Right renal cortex interstitium (tissue), 3 donors: Measurements from ENCODE around the gene PPP1R3G. TPM values are rescaled to one million over a fixed set of nuclear protein-coding genes. Genes with fewer than 3 reads are reported as not detected.
"Not testable (repeated sequence)": the region's sequence is repeated elsewhere in the genome, so short reads cannot be mapped to it uniquely, and the experiment has no call there.

Experiments
- DNase-seq, 3 donors: peaks; one replicate each; pipeline ENCODE4 v3.0.0-alpha.2; 2013; ENCODE audit warnings: low read depth in 3 of 3, low spot score in 2 of 3
- polyA plus RNA-seq, 3 donors: library from polyadenylated mRNA; unstranded; fragments of 120-200 nt; gene quantifications; one replicate each; pipeline ENCODE4 v1.2.1, GENCODE V29; 2013; ENCODE audit not compliant: insufficient read length in 3 of 3

The PPP1R3G gene
- 1 to 10 TPM; 1.5 to 1.7 (median 1.5) TPM for polyA plus RNA-seq

- DNase-seq = no peak
Observed at GRCh38 chr6:5084781-5085647, at the start of gene PPP1R3G. Gene PPP1R3G, plus strand, starts transcription at chr6:5085341. Its CDS starts 145 bp downstream, at chr6:5085486.

- no peak for DNase-seq
Observed at GRCh38 chr6:5036269-5036668, 48.9 kb upstream of the PPP1R3G start.

DNA sequence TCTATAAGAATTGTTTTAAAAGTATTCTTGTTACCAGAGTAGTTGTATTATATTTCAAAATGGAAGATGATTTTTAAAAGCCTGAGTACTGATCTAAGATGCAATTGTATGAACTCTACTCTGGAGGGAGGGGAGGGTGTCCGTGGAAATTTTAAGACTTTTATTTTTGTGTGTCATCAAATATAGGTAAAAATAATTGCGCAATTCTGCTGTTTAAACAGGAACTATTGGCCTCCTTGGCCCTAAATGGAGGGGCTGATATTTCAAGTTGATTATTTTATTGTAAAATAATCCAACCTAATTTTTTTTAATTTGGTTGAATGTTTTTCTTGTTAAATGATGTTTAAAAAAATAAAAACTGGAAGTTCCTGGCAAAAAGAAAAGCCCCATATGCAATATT is 43.2 kb upstream of the PPP1R3G start:
- no peak for DNase-seq

DNA sequence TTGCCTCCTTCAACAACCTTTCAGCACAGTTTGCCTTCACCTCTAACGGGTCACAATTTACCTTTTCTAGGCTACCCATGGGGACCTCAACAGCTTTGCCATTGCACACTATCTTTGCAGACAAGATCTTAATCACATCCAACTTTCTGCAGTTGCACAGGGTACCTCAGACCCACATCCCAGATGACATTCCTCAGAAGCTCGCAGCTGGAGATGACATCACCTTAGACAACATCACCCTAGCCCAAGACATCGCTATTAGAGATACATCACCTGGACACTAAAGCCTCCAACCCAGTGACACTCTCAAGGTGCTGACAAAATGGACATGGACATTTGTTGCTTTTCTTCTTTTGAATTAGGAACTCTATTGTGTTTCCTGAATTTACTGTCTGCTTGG is 42.7 kb upstream of the PPP1R3G start:
- no peak for DNase-seq

DNA sequence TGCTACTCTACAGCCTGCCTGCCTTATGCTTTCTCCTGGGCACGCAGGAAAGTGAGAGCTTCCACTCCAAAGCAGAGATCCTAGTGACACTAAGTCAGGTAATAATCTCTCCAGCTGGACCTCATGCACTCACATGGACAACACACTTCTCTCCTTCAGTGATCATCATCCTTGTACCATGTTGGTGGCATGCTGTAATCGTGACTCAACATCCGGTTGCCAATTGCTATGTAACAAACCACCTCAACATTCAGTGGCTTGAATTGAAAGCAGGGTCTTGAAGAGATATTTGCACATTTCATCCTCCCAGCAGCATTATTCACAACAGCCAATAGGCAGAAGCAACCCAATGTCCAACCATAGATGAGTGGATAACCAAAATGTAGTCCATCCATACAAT is 40.3 kb upstream of the PPP1R3G start:
- DNase-seq = no peak

- no peak for DNase-seq
Observed at GRCh38 chr6:5045416-5045815, 39.7 kb upstream of the PPP1R3G start.

GRCh38 chr6:5046430-5046829 is 38.7 kb upstream of the PPP1R3G start:
- no peak for DNase-seq

- no peak for DNase-seq
Observed at GRCh38 chr6:5050009-5050408, 35.1 kb upstream of the PPP1R3G start.

- DNase-seq = no peak
Observed at GRCh38 chr6:5051394-5051793, 33.7 kb upstream of the PPP1R3G start.

- DNase-seq = no peak
Observed at GRCh38 chr6:5053038-5053437, 32.1 kb upstream of the PPP1R3G start.

DNA sequence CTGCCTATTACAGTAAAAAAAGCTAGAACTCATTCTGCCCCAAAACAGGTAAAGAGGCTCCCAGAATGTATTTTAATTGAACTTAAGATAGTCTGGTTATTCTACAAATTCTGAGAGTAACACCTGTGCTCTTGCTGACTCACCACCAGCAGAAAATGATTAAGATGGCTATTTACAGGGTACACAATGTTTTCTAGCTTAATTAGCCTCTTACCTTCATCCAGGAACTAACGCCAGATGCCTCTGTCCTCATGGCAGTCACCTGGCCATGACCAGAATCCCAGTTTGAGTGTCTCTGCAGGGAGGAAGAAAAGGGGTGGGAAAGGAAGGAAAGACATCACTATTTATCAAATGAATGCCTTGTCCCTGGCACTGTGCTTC is 31.3 kb upstream of the PPP1R3G start:
- DNase-seq = no peak

- no peak for DNase-seq
Observed at GRCh38 chr6:5054245-5054873, 30.8 kb upstream of the PPP1R3G start.

DNA sequence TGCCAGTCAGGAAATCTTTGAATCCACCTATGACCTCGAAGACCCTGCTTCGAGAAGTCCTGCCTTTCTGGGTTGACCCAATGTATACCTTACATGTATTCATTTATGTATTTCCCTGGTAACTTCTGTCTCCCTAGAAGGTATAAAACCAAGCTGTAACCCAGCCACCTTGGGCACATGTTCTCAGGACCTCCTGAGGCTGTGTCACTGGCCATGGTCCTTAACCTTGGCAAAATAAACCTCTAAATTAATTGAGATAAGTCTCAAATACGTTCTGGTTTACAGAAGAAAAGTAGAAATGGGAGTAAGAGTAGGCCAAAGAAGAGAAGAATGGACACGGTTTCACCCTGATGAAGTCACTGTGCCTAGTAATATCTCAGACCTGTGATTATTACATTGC is 30.0 kb upstream of the PPP1R3G start:
- no peak for DNase-seq

- no peak for DNase-seq
Observed at GRCh38 chr6:5058254-5058653, 26.9 kb upstream of the PPP1R3G start.

DNA sequence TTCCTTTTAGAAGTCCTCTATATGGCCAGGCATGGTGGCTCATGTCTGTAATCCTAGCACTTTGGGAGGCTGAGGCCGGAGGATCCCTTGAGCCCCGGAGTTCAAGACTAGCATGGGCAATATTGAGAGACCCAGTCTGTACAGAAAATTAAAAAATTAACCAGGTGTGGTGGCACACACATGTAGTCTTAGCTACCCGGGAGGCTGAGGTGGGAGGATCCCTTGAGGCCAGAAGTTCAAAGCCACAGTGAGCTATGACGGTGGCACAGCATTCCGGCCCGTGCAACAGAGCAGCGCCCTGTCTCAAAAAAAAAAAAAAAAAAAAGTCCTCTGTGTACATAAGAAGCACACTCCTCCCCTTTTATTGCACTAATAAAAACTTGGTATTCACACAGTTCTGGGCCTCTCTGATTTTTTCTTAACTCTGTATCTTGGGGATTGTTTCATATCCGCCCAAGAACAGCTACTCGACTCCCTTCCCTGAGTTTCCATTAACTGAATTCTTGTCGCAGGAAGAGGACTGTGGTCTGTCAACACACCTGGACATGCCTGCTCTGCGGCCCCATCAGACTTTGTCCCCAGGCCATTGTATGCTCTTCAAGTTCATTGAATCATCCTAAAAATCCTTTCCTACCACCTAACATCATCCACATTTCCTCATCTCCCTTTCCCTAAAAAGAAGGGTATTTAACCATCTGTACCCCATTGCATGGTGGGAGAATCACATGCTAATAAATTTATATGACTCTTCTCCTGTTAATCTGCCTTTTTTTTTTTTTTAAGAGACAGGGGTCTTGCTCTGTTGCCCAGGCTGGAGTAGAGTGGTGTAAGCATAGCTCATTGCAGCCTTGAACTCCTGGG is 25.9 kb upstream of the PPP1R3G start:
- DNase-seq = no peak

GRCh38 chr6:5060439-5060838 is 24.7 kb upstream of the PPP1R3G start:
- not testable (repeated sequence) for DNase-seq

DNA sequence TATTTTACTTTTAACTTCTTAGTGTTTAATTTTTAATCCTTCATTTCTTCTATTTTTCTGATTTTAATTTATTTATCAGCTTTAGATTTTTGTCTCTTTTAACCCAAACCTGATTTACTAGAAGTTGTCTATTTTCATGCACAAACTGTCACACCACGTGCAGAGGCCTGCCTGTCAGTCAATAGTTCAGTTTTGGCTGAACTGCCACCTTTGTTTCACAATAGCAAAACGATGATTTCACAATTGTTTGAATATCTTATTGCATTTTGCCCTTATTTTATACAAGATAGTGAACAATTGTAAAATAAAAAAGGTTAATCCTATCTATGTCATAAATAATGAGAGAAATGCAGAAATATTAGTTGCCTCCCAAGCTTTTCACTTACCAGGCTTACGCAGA is 24.0 kb upstream of the PPP1R3G start:
- DNase-seq = no peak

- DNase-seq = no peak
Observed at GRCh38 chr6:5063617-5064016, 21.5 kb upstream of the PPP1R3G start.

DNA sequence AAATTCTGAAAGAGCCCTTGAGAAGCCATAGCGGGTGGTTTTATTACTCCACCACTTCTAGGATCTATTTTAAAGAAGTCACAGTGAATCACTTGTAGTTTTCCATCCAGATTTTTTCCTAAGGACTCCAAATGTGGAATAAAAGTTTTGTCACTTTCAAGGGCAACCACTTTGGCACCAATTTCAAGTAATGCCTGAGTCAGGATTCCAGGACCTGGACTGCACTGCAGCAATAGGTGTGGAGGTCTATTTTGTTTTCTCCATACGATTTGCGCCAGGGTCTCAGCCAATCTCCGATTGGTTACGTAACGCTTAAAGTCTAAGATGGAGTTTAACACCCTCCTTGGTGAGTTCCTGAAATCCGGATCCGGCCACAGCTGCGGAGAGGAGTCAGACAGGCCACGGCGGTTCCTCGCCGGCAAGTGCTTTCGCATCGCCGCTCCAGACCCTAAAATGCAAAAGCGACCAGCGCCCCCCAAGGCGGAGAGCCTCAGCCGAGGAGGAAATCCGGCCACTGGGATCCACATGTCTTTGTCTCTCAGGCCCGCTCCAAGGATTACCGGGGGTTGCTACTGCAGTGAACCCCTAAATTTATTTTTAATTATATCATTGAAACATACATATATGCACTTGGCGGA is 18.6 kb upstream of the PPP1R3G start:
- DNase-seq = no peak

- no peak for DNase-seq
Observed at GRCh38 chr6:5067305-5067704, 17.8 kb upstream of the PPP1R3G start.
